ENCODE data around the gene UBE3B. TPM values are rescaled to one million over a fixed set of nuclear protein-coding genes. Genes with fewer than 3 reads are reported as not detected.

The UBE3B gene
- total RNA-seq, 1 donor from 2014 or later: 39.1 TPM

DNA sequence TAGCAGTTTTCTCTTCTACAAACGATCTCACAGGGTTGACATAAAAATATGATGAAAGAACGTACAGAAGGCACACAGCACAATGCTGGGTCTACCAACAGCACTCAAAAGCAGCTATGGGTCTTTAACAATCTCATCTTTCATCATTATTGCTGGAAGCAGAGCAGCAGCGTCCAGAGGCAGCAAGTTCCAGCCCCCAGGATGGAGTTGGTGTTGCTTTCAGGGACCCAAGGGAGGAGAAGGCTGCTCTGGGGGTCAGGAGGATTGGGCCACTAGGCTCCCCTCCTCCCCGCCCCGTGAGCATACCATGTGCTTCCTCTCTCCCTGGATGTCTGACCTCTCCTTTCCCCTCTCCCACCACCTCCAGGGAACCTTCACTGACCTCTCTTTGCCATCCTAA is 13.7 kb upstream of the UBE3B start:
- Histone ChIP-seq H3K9me3 (no peaks in the 10 kb centered on the region), H3K4me3 (peak overlapping the region; percentile 4), H3K27ac (peak overlapping the region; percentile 93), H3K27me3 (no peaks in the 10 kb centered on the region), H3K4me1 (peaks cover 96% of the 10 kb centered on the region), H3K36me3 (peaks cover 52% of the 10 kb centered on the region)
- intact Hi-C loops (cut with DNase I): no loop called here
- no peak for DNase-seq
- TF ChIP-seq, protein P1, sequence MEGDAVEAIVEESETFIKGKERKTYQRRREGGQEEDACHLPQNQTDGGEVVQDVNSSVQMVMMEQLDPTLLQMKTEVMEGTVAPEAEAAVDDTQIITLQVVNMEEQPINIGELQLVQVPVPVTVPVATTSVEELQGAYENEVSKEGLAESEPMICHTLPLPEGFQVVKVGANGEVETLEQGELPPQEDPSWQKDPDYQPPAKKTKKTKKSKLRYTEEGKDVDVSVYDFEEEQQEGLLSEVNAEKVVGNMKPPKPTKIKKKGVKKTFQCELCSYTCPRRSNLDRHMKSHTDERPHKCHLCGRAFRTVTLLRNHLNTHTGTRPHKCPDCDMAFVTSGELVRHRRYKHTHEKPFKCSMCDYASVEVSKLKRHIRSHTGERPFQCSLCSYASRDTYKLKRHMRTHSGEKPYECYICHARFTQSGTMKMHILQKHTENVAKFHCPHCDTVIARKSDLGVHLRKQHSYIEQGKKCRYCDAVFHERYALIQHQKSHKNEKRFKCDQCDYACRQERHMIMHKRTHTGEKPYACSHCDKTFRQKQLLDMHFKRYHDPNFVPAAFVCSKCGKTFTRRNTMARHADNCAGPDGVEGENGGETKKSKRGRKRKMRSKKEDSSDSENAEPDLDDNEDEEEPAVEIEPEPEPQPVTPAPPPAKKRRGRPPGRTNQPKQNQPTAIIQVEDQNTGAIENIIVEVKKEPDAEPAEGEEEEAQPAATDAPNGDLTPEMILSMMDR (IDR thresholded peaks at IDR 0.05): no peak
- ATAC-seq: no peak

DNA sequence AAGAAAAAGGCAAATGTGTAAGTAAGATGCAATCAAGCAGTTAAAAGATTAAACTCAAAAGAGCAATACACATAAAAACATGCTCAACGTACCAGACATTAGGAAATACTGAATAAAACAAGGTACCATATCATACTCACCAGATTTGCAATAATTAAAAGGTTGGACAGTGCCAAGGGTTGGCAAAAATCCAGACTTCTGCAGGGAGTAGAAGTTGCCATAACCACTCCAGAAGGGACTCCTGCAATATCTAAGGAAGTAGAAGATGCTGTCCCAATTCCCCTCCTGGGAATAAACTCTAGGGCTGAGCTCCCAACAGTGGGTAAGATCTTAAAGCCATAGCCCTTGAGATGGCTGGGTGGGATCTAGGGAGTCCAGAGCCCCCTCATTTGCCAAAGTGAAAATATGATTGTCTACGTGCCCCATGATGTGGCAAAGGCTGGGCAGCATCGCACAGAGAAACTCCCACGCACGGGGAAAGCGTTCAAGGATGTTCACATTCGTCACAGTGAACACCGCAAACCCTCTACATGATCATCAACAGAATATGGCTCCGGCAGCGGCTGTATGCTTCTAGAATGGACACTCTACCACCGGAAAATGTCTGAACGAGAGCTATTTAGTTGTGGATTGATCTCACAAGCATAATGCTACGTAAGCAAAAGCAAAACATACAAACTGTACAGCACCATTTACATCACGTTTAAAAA is 12.6 kb upstream of the UBE3B start:
- no peaks in the 10 kb centered on the region for H3K9me3 ChIP-seq
- H3K4me3 ChIP-seq: no peak overlapping the region
- intact Hi-C loops (cut with DNase I): no loop called here
- H3K36me3 ChIP-seq: peaks cover 53% of the 10 kb centered on the region
- no peaks in the 10 kb centered on the region for H3K27me3 ChIP-seq
- TF ChIP-seq, protein P1 (IDR thresholded peaks at IDR 0.05): no peak
- H3K4me1 ChIP-seq: peaks cover 86% of the 10 kb centered on the region
- no peak for DNase-seq
- H3K27ac ChIP-seq: peak overlapping the region; percentile 93
- ATAC-seq: no peak

DNA sequence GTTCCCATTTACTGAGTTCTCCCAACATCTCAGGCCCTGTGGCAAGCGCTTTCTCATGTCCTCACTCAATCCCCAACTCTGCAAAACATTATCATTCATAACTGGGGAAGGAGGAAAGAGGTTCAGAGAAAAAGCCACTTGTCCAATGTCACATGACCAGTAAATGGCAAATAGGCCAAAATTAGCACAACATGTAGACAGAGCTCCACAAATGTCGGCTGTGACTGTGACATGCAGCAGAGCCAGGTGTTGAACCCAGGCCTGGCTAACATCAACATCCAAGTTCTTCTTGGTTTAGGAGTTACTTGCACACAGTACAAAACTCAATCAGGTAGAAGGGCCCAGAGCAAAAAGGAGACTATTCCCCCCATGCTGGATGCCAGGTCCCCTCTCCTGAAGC is 11.1 kb upstream of the UBE3B start:
- H3K36me3 ChIP-seq: peaks cover 46% of the 10 kb centered on the region
- no peaks in the 10 kb centered on the region for H3K9me3 ChIP-seq
- no peak overlapping the region for H3K4me3 ChIP-seq
- no peaks in the 10 kb centered on the region for H3K27me3 ChIP-seq
- peaks cover 84% of the 10 kb centered on the region for H3K4me1 ChIP-seq
- no peak for DNase-seq
- no peak for ATAC-seq
- intact Hi-C loops (cut with DNase I): no loop called here
- peak overlapping the region; percentile 20 for H3K27ac ChIP-seq
- TF ChIP-seq, protein P1 (IDR thresholded peaks at IDR 0.05): no peak

DNA sequence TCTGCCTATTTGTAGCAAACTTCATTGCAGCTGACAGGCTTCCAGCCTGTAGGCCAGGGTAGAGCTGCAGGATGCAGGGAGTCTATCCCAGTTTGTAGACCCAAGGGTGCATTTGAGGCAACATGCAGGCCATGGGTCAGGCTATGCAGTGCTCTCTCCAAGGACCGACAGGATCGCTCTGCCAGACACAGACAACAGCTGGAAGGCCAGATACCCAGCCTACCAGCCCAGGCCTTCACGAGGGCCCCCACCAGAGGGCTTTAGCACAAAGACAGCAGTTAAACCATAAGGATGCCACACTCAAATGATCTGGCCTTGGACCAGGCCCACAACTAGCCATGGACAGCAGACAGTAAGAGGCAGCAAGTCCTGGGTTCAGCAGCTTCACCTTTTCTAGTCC is 10.6 kb upstream of the UBE3B start:
- H3K27ac ChIP-seq: peak overlapping the region; percentile 20
- no peak overlapping the region for H3K4me3 ChIP-seq
- DNase-seq: no peak
- H3K27me3 ChIP-seq: no peaks in the 10 kb centered on the region
- peaks cover 46% of the 10 kb centered on the region for H3K36me3 ChIP-seq
- TF ChIP-seq, protein P1 (IDR thresholded peaks at IDR 0.05): no peak
- H3K9me3 ChIP-seq: no peaks in the 10 kb centered on the region
- intact Hi-C loops (cut with DNase I): no loop called here
- H3K4me1 ChIP-seq: peaks cover 82% of the 10 kb centered on the region
- ATAC-seq: no peak

DNA sequence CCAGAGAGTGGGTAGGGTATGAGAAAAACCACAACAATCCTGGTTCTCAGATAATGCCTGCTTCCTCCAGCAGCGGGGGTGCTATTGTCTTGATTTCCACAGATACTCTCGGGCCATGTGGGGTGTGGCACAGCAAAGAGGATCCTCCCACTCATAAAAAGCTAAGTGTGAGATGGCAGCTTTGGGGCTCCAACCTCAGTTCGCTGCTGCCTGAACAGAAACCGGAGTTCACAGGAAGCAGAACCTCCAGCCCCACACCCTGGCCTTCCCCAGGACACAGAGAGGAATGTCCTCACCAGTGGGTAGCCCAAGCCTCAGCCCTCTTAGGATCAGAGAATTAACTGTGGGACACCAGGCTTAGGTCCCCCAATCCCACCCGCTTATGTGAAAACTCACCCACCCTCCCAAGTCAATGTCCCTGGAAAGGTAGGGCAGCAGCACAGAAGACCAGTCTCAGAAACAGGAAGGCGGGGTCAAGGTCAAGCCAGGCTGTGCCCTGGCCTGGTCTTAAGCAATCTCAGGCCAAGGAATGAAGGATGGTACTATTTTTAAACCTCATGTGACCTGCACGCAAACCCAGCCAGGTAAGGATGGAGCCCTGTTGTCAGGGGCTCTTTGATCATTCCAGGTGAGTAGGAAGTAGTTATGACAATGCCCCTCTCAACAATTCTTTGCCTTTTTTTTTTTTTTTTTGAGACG is 9.3 kb upstream of the UBE3B start:
- Histone ChIP-seq H3K27ac (peak overlapping the region; percentile 65), H3K9me3 (no peaks in the 10 kb centered on the region), H3K4me1 (peaks cover 73% of the 10 kb centered on the region), H3K4me3 (no peak overlapping the region), H3K27me3 (no peaks in the 10 kb centered on the region), H3K36me3 (peaks cover 46% of the 10 kb centered on the region)
- intact Hi-C loops (cut with DNase I): no loop called here
- DNase-seq (no peak), ATAC-seq (peak; percentile 75)
- TF ChIP-seq, protein P1 (IDR thresholded peaks at IDR 0.05): peak; percentile 5

Data from upper lobe of right lung (tissue), 1 donor.